Endothelial cell of umbilical vein (primary cell): ENCODE data around the gene SUPT3H. TPM values are rescaled to one million over a fixed set of nuclear protein-coding genes. Genes with fewer than 3 reads are reported as not detected.

Experiments
- BruUV-seq: library from RNA; stranded (reverse); fragments of 400-500 nt; replicated peaks from 2 replicates; lab custom pipeline; 2021; lab: Mats Ljungman, UMichigan
- CTCF ChIA-PET: fragments of 300-600, 350-600 bp; sonication (Branson Sonifier 250); formaldehyde crosslinking; loops from one replicate; lab custom pipeline; 2021; ENCODE audit warnings: antibody characterized with exemption, inconsistent platforms; lab: Charles Lee
- POLR2A ChIA-PET: fragments of 300-600, 350-600 bp; sonication (Branson Sonifier 250); formaldehyde crosslinking; loops from one replicate; lab custom pipeline; 2021; ENCODE audit warnings: antibody characterized with exemption, inconsistent platforms; lab: Charles Lee
- DNase-seq: peaks from one replicate; pipeline ENCODE4 v3.0.0-alpha.2; 2011; ENCODE audit warnings: low read depth, low spot score
- FAIRE-seq: peaks from 2 replicates; lab custom pipeline; 2011; peaks lifted over from hg19 to GRCh38; lab: Jason Lieb, UNC
- H2AFZ ChIP-seq: 2 replicates; pipeline ENCODE4 v1.6.0; 2012; ENCODE audit warnings: low read depth, low read length, control low read depth, inconsistent platforms
- H3K27ac ChIP-seq: 2 replicates; pipeline ENCODE4 v1.5.1; 2011; ENCODE audit warnings: low read depth, mild to moderate bottlenecking, control low read depth, low read length, moderate library complexity; ENCODE audit not compliant: insufficient read depth
- H3K27me3 ChIP-seq, 2 experiments: 2 replicates each; pipeline versions ENCODE4 v1.6.0 to v1.6.1; 2011; ENCODE audit warnings: low read length in 2 of 2, mixed read lengths in 1 of 2; ENCODE audit not compliant: control insufficient read depth in 2 of 2, insufficient read depth in 2 of 2
- H3K36me3 ChIP-seq, 2 experiments: 2 replicates in 1 of 2; 3 replicates in 1 of 2; pipeline ENCODE4 v1.5.1; 2011; ENCODE audit warnings: low read length in 2 of 2, mild to moderate bottlenecking in 1 of 2, moderate library complexity in 1 of 2; ENCODE audit not compliant: control insufficient read depth in 2 of 2, insufficient read depth in 2 of 2; ENCODE audit errors: extremely low read depth in 1 of 2
- H3K4me1 ChIP-seq: 3 replicates; pipeline ENCODE4 v1.5.1; 2011; ENCODE audit warnings: mild to moderate bottlenecking, low read length; ENCODE audit not compliant: control insufficient read depth, insufficient read depth; ENCODE audit errors: extremely low read depth
- H3K4me2 ChIP-seq: 2 replicates; pipeline ENCODE4 v1.6.1; 2011; ENCODE audit warnings: low read length, control low read depth, mixed read lengths; ENCODE audit not compliant: insufficient read depth
- H3K4me3 ChIP-seq, 3 experiments: fragments of 200-600 bp in 1 of 3; sonication (generic), shearing (Covaris generic) in 1 of 3; replicated peaks in 1 of 3; 2 replicates each; pipeline ENCODE4 v1.5.1; 2011 to 2016; ENCODE audit warnings: control low read depth in 3 of 3, low read length in 3 of 3, mild to moderate bottlenecking in 2 of 3, inconsistent platforms in 1 of 3, low read depth in 1 of 3, moderate library complexity in 1 of 3; ENCODE audit not compliant: insufficient read depth in 1 of 3
- H3K79me2 ChIP-seq: 2 replicates; pipeline ENCODE4 v1.6.0; 2012; ENCODE audit warnings: low read length, inconsistent platforms; ENCODE audit not compliant: control insufficient read depth, insufficient read depth
- H3K9ac ChIP-seq: replicated peaks from 2 replicates; pipeline ENCODE3; 2011; ENCODE audit warnings: low read length, control low read depth; ENCODE audit not compliant: insufficient read depth; ENCODE audit errors: extremely low read depth
- H3K9me1 ChIP-seq: replicated peaks from 3 replicates; pipeline ENCODE4 v1.6.0; 2011; ENCODE audit warnings: mild to moderate bottlenecking, low read length; ENCODE audit not compliant: control insufficient read depth, insufficient read depth; ENCODE audit errors: extremely low read depth
- H3K9me3 ChIP-seq: replicated peaks from 2 replicates; pipeline ENCODE4 v1.5.1; 2012; ENCODE audit warnings: low read length, inconsistent platforms; ENCODE audit not compliant: control insufficient read depth, insufficient read depth
- H4K20me1 ChIP-seq: replicated peaks from 2 replicates; pipeline ENCODE3; 2011; ENCODE audit warnings: mild to moderate bottlenecking, low read length; ENCODE audit not compliant: control insufficient read depth, insufficient read depth; ENCODE audit errors: extremely low read depth
- EZH2 ChIP-seq: IDR thresholded peaks from 2 replicates; pipeline ENCODE4 v1.6.1; 2012; ENCODE audit warnings: borderline replicate concordance, low read depth, mild to moderate bottlenecking, moderate library complexity, low read length, inconsistent platforms; ENCODE audit not compliant: severe bottlenecking
- FOS ChIP-seq: IDR thresholded peaks from 2 replicates; pipeline ENCODE4 v1.6.1; 2011; ENCODE audit warnings: mild to moderate bottlenecking, low read length, moderate library complexity, borderline replicate concordance; ENCODE audit not compliant: insufficient read depth
- GATA2 ChIP-seq: IDR thresholded peaks from 2 replicates; pipeline ENCODE4 v1.7.0; 2011; ENCODE audit warnings: low read depth, mild to moderate bottlenecking, moderate library complexity, mixed read lengths, low read length; ENCODE audit not compliant: insufficient read length, insufficient read depth
- JUN ChIP-seq: IDR thresholded peaks from 2 replicates; pipeline ENCODE4 v1.6.1; 2011; ENCODE audit warnings: borderline replicate concordance, low read depth; ENCODE audit not compliant: insufficient read length, insufficient read depth
- MYC ChIP-seq: IDR thresholded peaks from one replicate; pipeline ENCODE4 v1.6.1; 2011; ENCODE audit warnings: mild to moderate bottlenecking, low read depth, low read length
- POLR2A ChIP-seq: IDR thresholded peaks from 2 replicates; pipeline ENCODE4 v1.6.1; 2012; ENCODE audit warnings: low read depth, mild to moderate bottlenecking, control low read depth, low read length
- POLR2AphosphoS5 ChIP-seq: IDR thresholded peaks from 2 replicates; pipeline ENCODE4 v1.6.1; 2012; ENCODE audit warnings: low read depth, mild to moderate bottlenecking, control low read depth, low read length, moderate library complexity; ENCODE audit not compliant: insufficient read depth
- dilution Hi-C: fragments of 300-500 bp; cut with MboI; formaldehyde crosslinking; loops from one replicate; pipeline ENCODE4 v1.15.0; 2019; ENCODE audit warnings: low sequenced_read_pairs; ENCODE audit not compliant: extremely low pct_ligation_motif_present
- intact Hi-C: fragments of 100-400 bp; cut with micrococcal nuclease; formaldehyde crosslinking; loops from one replicate; pipeline ENCODE4 v1.10.0; 2022
- polyA plus RNA-seq, 4 experiments: library from polyadenylated mRNA; depleted of rRNA in 3 of 4; stranded (reverse) in 3 of 4; unstranded in 1 of 4; fragments of >200 nt; gene quantifications; 2 replicates each; pipeline versions ENCODE4 v1.2.1 to v1.2.3, GENCODE V29; 2011 to 2012; ENCODE audit warnings: missing spikeins in 1 of 4
- total RNA-seq: library from RNA; stranded (reverse); gene quantifications from 2 replicates; pipeline ENCODE4 v1.2.3, GENCODE V29; 2021
- TF ChIP-seq, protein P1 (sequence below), 2 donors: IDR thresholded peaks; 1 replicate in 1 of 2; 2 replicates in 1 of 2; pipeline ENCODE4 v1.5.1; 2011; ENCODE audit warnings: low read length in 2 of 2, mild to moderate bottlenecking in 2 of 2, moderate library complexity in 2 of 2, control low read depth in 1 of 2, inconsistent platforms in 1 of 2, low read depth in 1 of 2; ENCODE audit not compliant: insufficient read depth in 1 of 2; ENCODE audit errors: extremely low read depth in 1 of 2
- TF ChIP-seq, protein P2 (sequence below): IDR thresholded peaks from 2 replicates; pipeline ENCODE4 v1.6.1; 2011; ENCODE audit not compliant: insufficient read depth, insufficient read length

The SUPT3H gene
- total and polyA plus RNA-seq, 2 donors (not counting 3 experiments of a cell fraction or from before 2014, with no cell fraction given) = 8.3 to 9.8 TPM

DNA sequence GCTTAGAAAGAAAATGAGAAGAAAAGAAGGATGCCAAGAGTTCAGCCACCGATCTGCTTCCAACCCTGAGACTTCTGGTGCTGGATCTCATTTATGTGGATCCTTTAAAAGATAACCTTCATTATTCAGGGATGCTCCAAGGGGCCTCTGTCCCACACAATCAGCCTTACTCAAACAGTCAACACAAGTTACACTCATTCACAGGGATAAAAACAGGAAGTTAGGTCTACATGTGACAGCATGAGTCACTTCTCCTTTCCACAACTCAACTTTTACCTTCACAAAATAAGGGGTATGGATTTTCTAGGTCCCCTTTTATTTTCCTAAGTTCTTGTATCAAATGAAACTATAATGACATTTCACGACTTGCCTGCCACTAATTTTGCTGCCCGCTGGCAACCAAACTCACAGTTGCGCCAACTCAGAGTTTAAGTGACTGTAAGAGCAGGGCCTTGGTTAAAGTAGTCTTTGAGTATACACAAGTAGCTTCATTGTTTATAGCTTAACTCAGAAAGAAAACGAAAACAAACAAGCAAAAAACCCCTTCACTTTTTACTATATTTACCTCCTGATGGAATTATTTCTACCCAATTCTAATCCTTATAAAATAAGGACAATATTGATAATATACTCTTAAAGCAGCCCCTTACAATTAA lies 328.4 kb downstream of the SUPT3H start:
- FAIRE-seq (peak; percentile 61), DNase-seq (peak; percentile 80)
- ChIA-PET CTCF (interaction anchor here (1.0 to 1.1 kb wide), 2 partner anchors 18 to 55 kb away, joined by 3 read pairs; no protein-coding TSS in a partner anchor), POLR2A (no interaction called here)
- H2AFZ ChIP-seq = peak overlapping the region; percentile 18
- intact Hi-C loops = no loop called here
- no peaks in the 10 kb centered on the region for H4K20me1 ChIP-seq
- H3K4me1 ChIP-seq = peaks cover 18% of the 10 kb centered on the region
- no peaks in the 10 kb centered on the region for H3K9me1 ChIP-seq
- H3K4me2 ChIP-seq = peak overlapping the region; percentile 2
- no peak overlapping the region for H3K9ac ChIP-seq
- TF ChIP-seq, protein P1, sequence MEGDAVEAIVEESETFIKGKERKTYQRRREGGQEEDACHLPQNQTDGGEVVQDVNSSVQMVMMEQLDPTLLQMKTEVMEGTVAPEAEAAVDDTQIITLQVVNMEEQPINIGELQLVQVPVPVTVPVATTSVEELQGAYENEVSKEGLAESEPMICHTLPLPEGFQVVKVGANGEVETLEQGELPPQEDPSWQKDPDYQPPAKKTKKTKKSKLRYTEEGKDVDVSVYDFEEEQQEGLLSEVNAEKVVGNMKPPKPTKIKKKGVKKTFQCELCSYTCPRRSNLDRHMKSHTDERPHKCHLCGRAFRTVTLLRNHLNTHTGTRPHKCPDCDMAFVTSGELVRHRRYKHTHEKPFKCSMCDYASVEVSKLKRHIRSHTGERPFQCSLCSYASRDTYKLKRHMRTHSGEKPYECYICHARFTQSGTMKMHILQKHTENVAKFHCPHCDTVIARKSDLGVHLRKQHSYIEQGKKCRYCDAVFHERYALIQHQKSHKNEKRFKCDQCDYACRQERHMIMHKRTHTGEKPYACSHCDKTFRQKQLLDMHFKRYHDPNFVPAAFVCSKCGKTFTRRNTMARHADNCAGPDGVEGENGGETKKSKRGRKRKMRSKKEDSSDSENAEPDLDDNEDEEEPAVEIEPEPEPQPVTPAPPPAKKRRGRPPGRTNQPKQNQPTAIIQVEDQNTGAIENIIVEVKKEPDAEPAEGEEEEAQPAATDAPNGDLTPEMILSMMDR (IDR thresholded peaks at IDR 0.05; ENCODE audit: extremely low read depth in 1 of 2, insufficient read depth in 1 of 2, low read depth in 1 of 2, low read length in 2 of 2) = no peak
- TF ChIP-seq EZH2 (no peak), MYC (no peak), POLR2AphosphoS5 (no peak), GATA2 (peak; percentile 51), FOS (peak; percentile 77), POLR2A (no peak), JUN (peak; percentile 82)
- TF ChIP-seq, protein P2, sequence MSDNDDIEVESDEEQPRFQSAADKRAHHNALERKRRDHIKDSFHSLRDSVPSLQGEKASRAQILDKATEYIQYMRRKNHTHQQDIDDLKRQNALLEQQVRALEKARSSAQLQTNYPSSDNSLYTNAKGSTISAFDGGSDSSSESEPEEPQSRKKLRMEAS = no peak
- H3K4me3 ChIP-seq = no peak overlapping the region
- H3K27me3 ChIP-seq = no peaks in the 10 kb centered on the region
- H3K36me3 ChIP-seq = no peaks in the 10 kb centered on the region
- H3K27ac ChIP-seq = peak overlapping the region; percentile 52
- dilution Hi-C loops = no loop called here
- H3K9me3 ChIP-seq = no peaks in the 10 kb centered on the region
- no peaks in the 10 kb centered on the region for H3K79me2 ChIP-seq
- TSS peak; percentile 39 for BruUV-seq
